Myocyte (in vitro differentiated cells): ENCODE measurements around the gene COL4A3. TPM values are rescaled to one million over a fixed set of nuclear protein-coding genes. Genes with fewer than 3 reads are reported as not detected.
"Not testable (repeated sequence)": the region's sequence is repeated elsewhere in the genome, so short reads cannot be mapped to it uniquely, and the experiment has no call there.

Experiments
- DNase-seq: peaks from one replicate; pipeline ENCODE4 v3.0.0-alpha.2; 2012; ENCODE audit warnings: low read depth
- total RNA-seq: library from RNA; depleted of rRNA; stranded (reverse); fragments of >200 nt; gene quantifications from 2 replicates; pipeline ENCODE4 v1.2.3, GENCODE V29; 2014

Gene COL4A3
- total RNA-seq, 1 donor from 2014 or later, result 0.08 TPM

DNA sequence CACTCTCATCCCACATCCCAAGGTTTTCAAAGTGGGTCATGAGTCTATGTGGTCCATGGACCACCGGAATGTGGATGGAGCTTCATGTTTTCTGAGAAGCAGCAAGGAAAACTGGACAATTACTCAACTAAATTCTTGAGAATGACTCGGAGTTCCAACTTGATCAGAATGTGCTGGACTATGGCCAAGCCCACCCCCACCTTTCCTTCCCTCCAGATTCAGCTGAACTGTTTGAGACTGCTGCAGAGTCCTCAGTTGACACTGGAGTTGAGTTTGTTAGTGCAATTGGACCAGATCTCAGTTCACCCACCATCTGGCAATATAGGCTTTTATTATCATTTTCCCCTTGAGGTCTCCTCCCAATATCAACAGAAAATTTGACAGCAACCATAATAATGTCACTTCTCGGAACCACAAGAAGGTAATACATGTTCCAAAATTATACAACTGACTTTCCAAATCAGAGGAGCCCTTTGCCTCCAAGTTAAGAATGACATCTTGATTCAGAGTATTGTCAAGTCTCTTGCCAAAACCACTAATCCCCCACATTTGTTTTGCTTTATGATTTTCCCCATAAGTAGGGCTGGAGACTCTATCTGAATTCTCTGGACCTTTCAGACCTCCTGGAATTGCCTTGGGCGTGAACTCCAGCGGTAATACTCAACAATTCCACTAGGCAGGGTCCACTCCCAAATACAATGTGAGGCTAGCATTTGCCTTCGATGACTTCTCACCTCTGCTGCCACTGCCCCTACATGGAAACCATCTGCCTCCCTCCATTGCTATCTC, 9.2 kb upstream of the COL4A3 start:
- no peak for DNase-seq

DNA sequence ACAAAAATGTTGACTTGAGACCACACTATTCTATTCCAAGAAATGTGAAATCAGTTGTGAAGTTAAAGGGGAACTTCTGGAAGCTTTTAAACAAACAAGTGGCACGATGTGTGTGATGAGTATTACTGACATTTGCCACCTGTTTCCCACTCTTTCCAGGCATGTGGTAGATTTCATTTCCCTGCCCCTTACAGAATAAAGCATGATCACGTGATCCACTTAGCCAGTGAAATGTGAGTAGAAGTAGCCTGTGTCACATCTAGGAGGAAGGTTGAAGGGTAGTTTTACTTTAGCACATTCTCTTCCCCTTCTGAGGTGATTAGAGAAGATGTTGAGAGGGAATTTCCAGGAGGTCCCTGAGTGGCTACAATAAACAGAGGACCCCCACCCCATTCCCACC, 4.3 kb upstream of the COL4A3 start:
- peak; percentile 56 for DNase-seq

DNA sequence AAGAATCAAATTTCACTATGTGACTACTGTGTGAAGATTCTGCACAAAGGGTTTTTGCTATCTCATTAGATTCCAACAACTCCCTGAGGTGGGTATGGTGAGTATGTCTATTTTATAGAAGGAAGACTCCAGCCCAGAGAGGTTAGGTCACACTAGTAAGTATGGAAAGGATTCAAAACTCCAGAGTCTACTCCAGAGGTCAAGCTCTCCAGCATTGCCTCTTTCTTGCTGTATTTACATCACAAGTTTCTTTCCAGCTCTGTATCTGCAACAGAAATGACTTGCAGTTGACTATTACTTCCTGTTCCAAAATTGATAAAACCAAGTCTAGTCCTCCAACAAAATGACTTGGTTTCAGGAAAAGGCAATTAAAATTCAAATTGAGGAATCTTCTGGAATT, 2.5 kb upstream of the COL4A3 start:
- DNase-seq, result no peak

DNA sequence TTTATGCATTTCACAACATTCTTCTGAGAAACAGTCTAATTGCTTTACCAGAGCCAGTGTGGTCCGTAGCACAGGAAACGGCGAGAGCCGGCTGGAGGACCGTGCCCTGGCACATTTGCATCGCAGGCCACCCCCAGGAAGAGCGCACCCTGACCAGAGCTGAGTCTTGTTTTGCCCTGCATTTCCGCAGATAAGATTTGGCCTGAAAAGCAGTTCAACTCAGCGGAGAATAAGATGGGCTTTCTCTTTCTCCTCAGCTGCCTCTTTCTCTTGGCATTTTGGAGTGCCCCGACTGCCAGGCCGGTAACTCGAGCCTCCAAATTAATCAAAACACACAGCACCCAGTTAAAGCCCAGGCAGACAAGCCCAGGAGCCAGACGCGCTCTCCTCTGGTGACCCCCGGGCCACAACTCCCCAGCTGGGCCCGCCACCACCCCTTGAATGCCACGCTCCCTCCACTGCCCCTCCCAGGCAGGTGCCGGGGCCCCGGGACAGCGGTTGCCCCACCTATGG, 883 bp upstream of the COL4A3 start:
- DNase-seq, result no peak

DNA sequence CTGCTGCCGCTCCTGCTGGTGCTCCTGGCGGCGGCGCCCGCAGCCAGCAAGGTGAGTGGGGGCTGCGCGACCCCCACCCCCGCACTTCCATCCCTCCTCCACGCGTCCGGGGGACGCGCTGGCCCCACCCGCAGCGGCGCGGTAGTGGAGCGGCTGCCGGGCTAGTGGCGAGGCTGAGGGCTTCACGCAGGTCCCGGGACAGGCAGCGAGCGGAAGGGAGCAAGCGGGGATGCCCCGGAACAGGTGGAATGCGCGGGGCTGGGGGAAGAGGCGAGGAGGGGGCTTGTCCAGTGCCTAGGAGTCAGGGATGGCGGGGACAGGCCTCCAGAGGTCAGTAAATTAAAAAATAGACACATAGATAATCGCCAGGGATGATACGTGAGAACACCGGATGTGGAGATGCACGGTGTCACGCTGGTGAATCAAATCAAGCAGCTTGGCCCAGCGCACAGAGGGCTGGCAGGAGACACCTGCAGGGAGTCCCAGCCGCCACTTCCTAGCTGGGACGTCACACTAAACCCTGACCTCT, 403 bp downstream of the COL4A3 start:
- DNase-seq, result no peak

DNA sequence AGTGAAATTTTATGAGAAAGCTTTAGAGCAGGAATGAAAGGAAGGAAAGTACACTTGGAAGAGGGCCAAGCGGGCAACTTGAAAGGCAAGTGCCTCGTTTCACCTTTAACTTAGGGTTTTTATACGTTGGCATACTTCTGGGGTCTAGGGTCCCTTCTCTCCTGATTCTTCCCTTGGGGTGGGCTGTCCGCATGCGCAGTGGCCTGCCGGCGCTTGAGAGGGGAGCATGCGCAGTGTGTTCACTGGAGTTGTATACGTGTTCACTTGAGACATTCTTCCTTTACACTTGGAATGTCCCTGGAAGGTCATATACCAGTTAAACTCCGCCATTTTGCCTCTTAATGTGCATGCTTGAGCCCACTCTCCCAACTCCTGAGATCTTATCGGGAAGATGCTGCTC, 7.4 kb downstream of the COL4A3 start:
- DNase-seq, result not testable (repeated sequence)

DNA sequence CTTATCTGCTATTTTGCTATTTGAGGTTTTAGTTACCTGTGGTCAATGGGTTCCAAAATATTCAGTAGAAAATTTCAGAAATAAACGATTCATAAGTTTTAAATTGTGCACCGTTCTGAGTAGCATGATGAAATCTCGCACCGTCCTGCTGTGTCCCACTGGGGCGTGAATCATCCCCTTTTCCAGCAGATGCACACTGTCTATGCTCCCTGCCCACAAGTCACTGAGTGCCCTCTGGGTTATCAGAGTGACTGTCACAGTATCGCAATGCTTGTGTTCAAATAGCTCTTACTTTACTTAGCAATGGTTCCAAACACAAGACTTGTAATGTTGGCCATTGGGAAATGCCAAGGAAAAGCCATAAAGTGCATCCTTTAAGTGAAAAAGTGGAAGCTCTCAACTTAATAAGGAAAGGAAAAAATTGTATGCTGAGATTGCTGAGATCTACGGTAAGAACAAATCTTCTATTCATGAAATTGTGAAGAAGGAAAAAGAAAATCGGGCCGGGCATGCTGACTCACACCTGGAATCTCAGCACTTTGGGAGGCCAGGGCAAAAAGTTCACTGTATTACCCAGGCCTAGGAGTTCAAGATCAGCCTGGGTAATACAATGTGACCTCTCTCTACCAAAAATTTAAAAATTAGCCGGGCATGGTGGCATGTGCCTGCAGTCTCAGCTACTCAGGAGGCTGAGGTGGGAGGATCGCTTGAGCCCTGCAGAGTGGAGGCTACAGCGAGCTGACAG, 13.3 kb downstream of the COL4A3 start:
- DNase-seq, result no peak

DNA sequence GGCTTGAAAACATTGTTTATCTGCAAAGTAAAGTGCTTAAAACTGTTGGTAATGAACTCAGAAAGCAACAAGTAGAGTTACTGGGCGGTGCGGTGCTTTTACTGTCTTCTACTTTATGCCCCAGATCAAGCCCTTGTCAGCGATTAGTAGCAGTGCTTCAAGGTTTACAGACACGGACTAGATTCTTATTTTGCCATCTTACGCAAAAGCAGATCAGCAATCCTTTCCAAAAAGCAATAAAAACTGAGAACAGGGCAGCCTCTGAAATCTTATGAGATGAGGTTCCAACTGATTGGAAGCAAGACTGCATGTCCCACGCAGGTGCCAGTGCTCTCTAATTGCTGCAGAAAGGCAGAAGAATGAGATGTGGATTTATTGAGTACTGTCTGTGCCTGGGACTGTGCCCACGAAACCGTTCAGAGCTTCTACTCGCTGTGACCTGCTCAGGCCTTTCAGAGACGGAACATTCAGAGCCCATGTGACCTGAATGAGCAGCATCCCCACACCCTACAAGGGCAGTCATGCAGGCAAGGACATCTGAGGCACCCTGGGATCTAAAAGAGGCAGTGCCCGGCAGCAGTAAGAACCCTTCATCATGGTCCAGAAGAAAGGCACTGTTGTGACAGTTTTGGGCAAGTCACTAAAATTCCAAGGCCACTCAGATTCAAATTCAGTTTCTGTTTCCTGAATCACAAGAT, 15.7 kb downstream of the COL4A3 start:
- no peak for DNase-seq

DNA sequence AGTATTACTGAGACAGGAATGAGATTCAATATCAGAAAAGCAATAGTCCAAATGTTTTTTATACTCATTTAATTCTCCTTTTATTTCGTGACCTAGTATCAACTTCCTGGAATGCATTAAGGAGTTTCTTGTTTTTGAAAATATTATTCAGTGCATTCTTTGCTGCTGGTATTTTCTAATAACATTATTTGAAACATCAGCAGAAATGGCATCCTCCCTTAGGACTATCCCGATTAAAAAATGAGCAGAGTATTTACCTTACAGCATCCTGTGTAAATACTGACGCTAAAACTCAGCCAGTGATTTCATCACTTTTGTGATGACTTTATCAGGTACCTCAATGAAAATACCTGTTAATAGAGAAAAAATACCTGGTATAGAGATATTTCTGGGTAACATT, 16.3 kb downstream of the COL4A3 start:
- no peak for DNase-seq

DNA sequence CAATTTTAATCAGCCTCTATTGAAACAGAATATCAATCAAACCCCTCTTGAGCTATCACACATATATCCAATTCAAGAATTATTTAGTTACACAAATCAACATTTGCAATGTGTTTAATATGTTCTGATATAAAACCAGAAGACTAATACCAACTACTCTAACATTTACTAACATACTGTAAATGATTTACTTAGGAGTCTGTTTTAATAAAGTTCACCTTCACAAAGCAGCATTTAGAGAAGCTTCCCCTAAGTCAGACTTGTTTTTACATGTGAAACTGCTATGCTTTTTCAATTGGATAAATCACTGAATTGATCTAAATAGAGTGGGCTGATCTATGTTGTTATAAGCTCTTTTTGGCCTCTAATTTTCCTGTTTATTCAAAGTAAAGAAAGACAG, 18.3 kb downstream of the COL4A3 start:
- DNase-seq, result no peak

DNA sequence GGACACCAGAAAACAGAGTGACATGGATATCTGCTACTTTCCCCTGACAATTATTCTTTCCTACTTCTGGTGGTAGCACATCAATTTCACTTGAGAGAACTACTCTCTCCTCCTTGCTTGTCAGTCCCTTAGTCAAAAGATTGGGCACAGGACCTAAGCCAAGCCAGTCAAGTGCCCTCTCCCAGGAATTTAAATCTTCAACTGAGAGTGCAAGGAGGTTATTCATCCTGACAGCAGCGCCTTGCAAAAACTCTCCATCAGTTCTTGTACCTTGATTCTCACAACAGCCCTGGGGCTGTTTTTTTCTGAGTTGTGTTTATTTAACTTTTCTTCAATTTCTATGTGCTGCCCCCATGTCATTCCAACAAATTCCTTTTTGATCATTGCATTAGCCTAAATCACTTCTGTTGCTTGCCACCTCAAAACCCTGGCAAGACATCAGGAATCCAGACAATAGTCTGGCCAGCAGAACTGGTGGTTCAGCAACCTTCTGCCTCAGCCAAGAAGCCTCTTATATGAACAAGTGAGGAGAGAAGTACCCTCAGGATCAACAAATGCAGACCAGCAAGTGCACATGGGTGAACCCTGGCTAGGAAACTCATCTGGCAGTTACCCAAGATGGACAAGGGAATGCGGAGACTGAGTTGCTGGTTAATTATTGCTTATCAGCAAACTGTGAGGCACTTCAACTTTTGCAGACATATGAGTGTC, 19.4 kb downstream of the COL4A3 start:
- no peak for DNase-seq

DNA sequence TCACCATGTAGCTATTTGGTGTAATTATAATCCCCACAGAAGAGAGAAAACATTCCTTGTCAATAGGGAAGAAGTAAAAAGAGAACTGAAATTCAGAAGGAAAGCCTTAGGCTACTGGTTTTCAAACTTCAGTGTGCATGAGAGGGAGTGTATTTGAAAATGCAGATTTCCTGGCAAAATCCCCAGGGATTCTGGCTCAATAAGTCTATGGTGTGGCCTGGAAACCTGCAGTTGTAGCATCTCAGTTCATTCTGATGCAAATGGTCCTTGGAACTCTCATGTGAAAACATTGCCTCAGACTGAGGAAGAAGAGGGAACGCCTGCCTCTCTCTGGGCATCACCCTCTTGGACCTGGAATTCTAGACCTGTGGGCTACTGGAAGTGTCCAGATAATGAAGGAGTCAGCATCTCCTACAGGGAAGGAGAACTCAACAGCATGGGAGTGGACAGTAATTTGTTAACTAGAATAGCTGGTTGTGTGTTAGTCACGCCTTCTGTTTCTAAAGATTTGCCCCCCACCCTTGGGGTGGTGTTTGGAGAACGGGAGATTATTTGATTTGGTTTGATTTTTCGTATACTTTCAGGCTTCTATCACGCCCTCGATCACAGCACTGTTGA, 21.3 kb downstream of the COL4A3 start:
- DNase-seq, result no peak

DNA sequence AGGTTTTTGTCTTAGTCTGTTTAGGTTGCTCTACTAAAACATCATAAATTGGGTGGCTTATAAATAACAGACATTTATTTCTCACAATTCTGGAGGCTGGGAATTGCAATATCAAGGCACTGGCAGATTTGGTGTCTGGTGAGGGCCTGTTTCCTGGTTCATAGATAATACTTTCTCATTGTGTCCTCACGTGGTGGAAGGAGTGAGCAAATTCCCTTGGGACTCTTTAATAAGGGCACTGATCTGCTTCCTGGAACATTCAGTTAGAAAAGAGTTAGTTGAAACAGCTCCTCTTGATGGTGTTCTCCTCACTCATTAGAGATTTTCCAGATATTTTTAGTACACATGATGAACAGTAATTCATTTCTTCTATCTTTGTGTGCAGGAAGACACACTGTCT, 22.3 kb downstream of the COL4A3 start:
- no peak for DNase-seq

DNA sequence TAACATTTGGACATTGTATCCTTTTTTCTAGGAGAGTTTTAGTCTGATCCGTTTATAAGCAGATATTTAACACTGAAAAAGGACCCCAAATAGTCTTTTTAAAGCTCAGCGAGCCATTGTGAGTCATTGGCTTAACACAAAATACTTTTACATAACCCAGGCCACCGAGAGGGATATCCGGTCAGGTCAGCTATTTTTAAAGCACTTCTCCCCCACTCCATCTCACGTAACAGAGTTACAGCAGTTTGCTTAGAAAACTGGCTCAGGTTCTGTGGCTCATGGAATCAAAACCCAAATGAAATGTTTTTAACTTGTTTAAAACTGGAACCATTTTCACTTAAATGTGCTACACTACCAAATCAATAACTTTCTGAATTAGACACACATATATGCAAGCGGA, 23.9 kb downstream of the COL4A3 start:
- DNase-seq, result peak; percentile 84

DNA sequence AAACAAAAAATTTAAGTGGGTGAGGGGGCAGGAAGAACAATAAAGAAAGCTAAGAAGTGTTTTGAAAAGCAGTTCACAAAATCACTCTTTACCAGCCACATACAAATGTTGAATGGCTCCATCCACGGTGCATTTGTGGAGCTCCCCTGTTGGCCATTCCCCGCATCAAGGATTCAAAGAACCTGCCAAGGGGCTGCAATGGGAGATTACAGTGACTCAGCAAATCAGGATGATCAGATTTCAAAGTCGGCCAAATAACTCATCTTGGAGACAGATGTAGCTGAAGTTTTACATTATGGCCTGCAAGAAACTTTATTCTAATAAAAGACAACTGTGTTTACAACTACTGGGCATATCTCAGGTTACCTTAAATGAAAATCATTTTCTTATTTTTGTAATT, 26.9 kb downstream of the COL4A3 start:
- DNase-seq, result peak; percentile 75

DNA sequence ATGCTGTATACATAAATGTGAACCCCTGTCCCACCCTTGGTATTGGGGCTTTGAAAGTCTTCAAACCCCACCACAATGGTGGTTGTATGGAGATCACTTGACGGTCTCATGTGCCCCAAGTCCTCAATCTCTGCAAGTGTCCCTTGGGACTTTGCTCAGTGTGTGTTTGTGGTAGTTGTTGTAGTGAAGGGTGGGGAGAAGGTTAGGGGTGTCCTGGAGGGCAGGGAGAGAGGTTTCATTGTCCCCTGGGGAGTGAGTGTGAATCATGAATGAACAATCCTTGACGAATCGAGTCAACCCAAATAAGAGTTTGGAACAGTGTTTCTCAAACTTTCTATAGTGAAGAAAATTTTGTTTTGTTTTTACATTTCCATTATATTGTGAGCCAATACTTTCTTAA, 28.1 kb downstream of the COL4A3 start:
- DNase-seq, result no peak

DNA sequence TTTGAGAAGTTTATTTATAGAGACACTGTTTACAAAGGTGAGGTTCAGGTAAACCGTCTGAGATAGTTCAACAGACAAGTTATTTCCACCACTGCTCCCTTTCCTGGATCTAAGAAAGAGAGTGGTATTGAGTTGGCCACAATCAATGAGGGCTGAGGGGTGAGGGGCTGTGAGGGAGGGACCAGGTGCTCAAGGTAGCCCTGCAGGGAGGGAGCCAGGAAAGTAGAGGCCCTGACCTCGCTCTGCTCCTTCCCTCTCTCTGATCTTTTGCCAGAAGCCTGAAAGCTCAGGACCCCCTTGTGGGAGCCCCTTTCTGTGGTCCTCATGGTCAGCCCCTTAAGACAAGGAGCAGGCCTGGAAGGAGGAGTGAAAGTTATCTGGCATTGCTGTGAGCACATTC, 29.8 kb downstream of the COL4A3 start:
- no peak for DNase-seq

DNA sequence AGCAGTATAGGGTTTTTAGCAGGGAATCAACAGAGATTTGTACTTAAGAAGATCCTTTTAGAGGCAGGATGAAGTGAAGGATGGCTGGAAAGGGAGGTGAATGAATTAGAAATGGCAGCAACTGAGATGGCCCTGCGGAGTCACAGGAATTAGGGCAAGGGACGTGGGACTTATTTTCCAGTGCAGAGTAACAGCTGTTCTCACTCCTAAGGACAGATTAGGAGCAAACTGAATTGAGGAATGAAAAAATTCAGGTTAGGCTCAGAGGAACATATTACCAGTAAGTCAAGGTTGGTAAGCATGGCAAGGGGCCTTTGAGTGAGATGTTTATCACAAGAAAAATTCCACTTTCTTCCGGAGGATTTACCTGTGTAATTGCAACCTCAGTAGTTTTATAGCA, 34.4 kb downstream of the COL4A3 start:
- no peak for DNase-seq

DNA sequence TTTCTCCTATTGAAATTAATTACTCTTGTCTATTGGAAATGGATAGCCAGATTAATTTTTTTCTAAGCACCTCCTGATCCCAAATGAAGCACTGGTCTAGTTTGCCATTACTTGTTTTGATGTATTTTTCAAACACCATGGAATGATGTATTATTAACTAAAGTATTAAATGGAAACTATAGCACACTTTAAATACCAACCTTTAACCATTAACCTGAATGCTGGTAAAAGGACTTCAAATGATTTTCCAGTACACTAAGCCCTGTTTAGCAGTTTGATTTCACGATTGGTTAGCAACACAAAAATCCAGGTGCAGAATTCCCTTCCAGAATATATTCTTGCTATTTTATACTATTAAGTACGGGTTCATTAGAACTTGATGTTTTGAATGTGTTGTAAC, 37.3 kb downstream of the COL4A3 start:
- DNase-seq, result no peak

DNA sequence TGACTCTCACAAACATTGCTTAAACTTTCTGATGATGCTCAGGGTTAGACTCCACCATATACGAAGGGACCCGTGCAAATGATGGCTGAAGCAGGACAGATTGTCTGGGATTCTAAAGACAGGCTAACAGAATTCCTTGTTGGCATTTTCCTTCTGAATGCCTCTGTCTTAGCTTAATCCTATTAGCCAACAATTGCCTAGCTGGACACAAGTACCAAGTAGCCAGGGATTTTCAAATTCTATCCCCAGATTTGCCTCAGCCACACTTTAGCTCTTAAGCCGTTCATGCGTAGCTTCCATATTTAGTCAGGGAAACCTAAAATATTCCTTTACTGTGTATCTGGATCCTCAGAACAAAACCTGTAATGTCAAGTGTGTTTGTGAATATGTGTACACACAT, 40.0 kb downstream of the COL4A3 start:
- no peak for DNase-seq

DNA sequence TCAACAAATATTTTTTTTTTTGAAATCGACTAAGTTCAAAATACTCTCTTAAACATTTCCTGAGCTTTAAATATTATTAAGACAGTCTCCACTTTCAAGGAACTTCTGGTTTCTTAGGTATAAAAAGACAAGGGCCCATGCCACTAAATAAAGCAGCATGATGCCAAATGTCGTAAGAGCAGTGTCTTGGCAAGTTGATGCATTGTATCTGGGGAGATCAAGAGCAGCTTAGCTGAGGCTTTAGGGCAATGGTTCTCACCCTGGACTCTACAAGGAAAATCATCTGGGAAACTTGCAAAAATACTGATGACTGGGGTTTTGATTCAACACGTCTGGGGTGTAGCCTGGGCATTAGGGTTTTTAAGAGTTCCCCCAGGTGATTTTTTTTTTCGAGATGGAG, 41.3 kb downstream of the COL4A3 start:
- DNase-seq, result no peak
